ENCODE data around the gene SLC1A4.

GRCh38 chr2:65000644-65001043 lies 11.4 kb downstream of the SLC1A4 start:
- TF ChIP-seq CTCF (IDR thresholded peaks at IDR 0.05) (no peak), POLR2A (IDR thresholded peaks at IDR 0.05) (no peak)

Measured in tibial nerve (tissue), 3 donors.